ENCODE results near the gene GABRA1. TPM values are rescaled to one million over a fixed set of nuclear protein-coding genes. Genes with fewer than 3 reads are reported as not detected.

Gene GABRA1
- total and polyA plus RNA-seq, 2 donors (not counting 3 experiments of a cell fraction or from before 2014, with no cell fraction given), result not detected

- Histone ChIP-seq H3K27me3 (ENCODE audit: control insufficient read depth in 2 of 2, insufficient read depth in 2 of 2, low read length in 2 of 2) (no peaks in the 10 kb centered on the region), H3K27ac (ENCODE audit: insufficient read depth, low read depth, low read length) (no peak overlapping the region), H3K4me3 (replicated peaks in 1 of 3; ENCODE audit: insufficient read depth in 1 of 3, low read depth in 1 of 3, low read length in 3 of 3) (no peak overlapping the region), H4K20me1 (replicated peaks; ENCODE audit: control insufficient read depth, extremely low read depth, insufficient read depth, low read length) (no peaks in the 10 kb centered on the region), H3K36me3 (ENCODE audit: control insufficient read depth in 2 of 2, extremely low read depth in 1 of 2, insufficient read depth in 2 of 2, low read length in 2 of 2) (no peaks in the 10 kb centered on the region), H3K79me2 (ENCODE audit: control insufficient read depth, insufficient read depth, low read length) (no peaks in the 10 kb centered on the region), H3K4me1 (ENCODE audit: control insufficient read depth, extremely low read depth, insufficient read depth, low read length) (no peaks in the 10 kb centered on the region), H3K9ac (replicated peaks; ENCODE audit: extremely low read depth, insufficient read depth, low read length) (no peak overlapping the region), H3K9me3 (replicated peaks; ENCODE audit: control insufficient read depth, insufficient read depth, low read length) (no peaks in the 10 kb centered on the region), H3K9me1 (replicated peaks; ENCODE audit: control insufficient read depth, extremely low read depth, insufficient read depth, low read length) (no peaks in the 10 kb centered on the region), H3K4me2 (ENCODE audit: insufficient read depth, low read length) (no peak overlapping the region), H2AFZ (ENCODE audit: low read depth, low read length) (no peak overlapping the region)
- ChIA-PET CTCF (no interaction called here), POLR2A (no interaction called here)
- FAIRE-seq (no peak), DNase-seq (ENCODE audit: low read depth, low spot score) (no peak)
- dilution Hi-C loops (cut with MboI; ENCODE audit: extremely low pct_ligation_motif_present, low sequenced_read_pairs) (no loop called here), intact Hi-C loops (cut with micrococcal nuclease) (no loop called here)
- TF ChIP-seq, protein P1, sequence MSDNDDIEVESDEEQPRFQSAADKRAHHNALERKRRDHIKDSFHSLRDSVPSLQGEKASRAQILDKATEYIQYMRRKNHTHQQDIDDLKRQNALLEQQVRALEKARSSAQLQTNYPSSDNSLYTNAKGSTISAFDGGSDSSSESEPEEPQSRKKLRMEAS (IDR thresholded peaks at IDR 0.05; ENCODE audit: insufficient read depth, insufficient read length), result no peak
- no peak for TF ChIP-seq FOS (IDR thresholded peaks at IDR 0.05; ENCODE audit: borderline replicate concordance, insufficient read depth, low read length)
- no peak for TF ChIP-seq GATA2 (IDR thresholded peaks at IDR 0.05; ENCODE audit: insufficient read depth, insufficient read length, low read depth, low read length)
- TF ChIP-seq CTCF (IDR thresholded peaks at IDR 0.05; ENCODE audit: extremely low read depth in 1 of 2, insufficient read depth in 1 of 2, low read depth in 1 of 2, low read length in 2 of 2), result no peak
- no peak for TF ChIP-seq JUN (IDR thresholded peaks at IDR 0.05; ENCODE audit: borderline replicate concordance, insufficient read depth, insufficient read length, low read depth)
- no peak for TF ChIP-seq MYC (IDR thresholded peaks at IDR 0.05; ENCODE audit: low read depth, low read length)
- no peak for TF ChIP-seq POLR2AphosphoS5 (IDR thresholded peaks at IDR 0.05; ENCODE audit: insufficient read depth, low read depth, low read length)
- no peak for TF ChIP-seq POLR2A (IDR thresholded peaks at IDR 0.05; ENCODE audit: low read depth, low read length)
- no peak for TF ChIP-seq EZH2 (IDR thresholded peaks at IDR 0.05; ENCODE audit: borderline replicate concordance, low read depth, low read length, severe bottlenecking)
- no TSS peak for BruUV-seq (replicated peaks)
Observed at GRCh38 chr5:161924270-161924669, 76.3 kb downstream of the GABRA1 start.

All from endothelial cell of umbilical vein (primary cell).